Measurements from ENCODE around the gene PLGRKT. TPM values are rescaled to one million over a fixed set of nuclear protein-coding genes. Genes with fewer than 3 reads are reported as not detected.
"Not testable (repeated sequence)": the region's sequence is repeated elsewhere in the genome, so short reads cannot be mapped to it uniquely, and the experiment has no call there.

Gene PLGRKT
- total and polyA plus RNA-seq, 4 donors: 4.1 to 11.3 (median 7.2) TPM

GRCh38 chr9:5445886-5446285, 8.2 kb upstream of the PLGRKT start:
- Histone ChIP-seq H3K27ac (ENCODE audit: low read depth in 1 of 2, low read length in 2 of 2) (no peak overlapping the region), H3K4me3 (ENCODE audit: low read depth in 1 of 3, low read length in 3 of 3) (no peak overlapping the region), H3K9ac (ENCODE audit: low read depth in 1 of 2, low read length in 2 of 2) (no peak overlapping the region), H3K9me3 (ENCODE audit: control insufficient read depth in 4 of 4, low read length in 3 of 4) (no peaks in the 10 kb centered on the region), H3K27me3 (ENCODE audit: control insufficient read depth in 4 of 4, insufficient read depth in 4 of 4, low read length in 3 of 4) (no peaks in the 10 kb centered on the region), H3K36me3 (ENCODE audit: control insufficient read depth in 4 of 4, insufficient read depth in 3 of 4, low read depth in 1 of 4, low read length in 3 of 4) (no peaks in the 10 kb centered on the region), H3K4me1 (ENCODE audit: control insufficient read depth in 4 of 4, insufficient read depth in 4 of 4, low read length in 3 of 4) (peaks cover 0 to 4% (median under 1%) of the 10 kb centered on the region in 4 donors)
- TF ChIP-seq MAX (IDR thresholded peaks at IDR 0.05): no peak
- no peak for TF ChIP-seq YY1 (IDR thresholded peaks at IDR 0.05)
- no peak for TF ChIP-seq RAD21 (IDR thresholded peaks at IDR 0.05)
- no peak for TF ChIP-seq JUND (IDR thresholded peaks at IDR 0.05)
- TF ChIP-seq ZBTB33 (IDR thresholded peaks at IDR 0.05): no peak
- TF ChIP-seq NR2F2 (IDR thresholded peaks at IDR 0.05): no peak
- no peak for TF ChIP-seq FOXA2 (IDR thresholded peaks at IDR 0.05)
- TF ChIP-seq HNF4A (conservative IDR thresholded peaks at IDR 0.05): no peak
- TF ChIP-seq REST (IDR thresholded peaks at IDR 0.05): no peak
- no peak for TF ChIP-seq EGR1 (IDR thresholded peaks at IDR 0.05; ENCODE audit: low read depth in 2 of 2)
- TF ChIP-seq FOXA1 (IDR thresholded peaks at IDR 0.05): no peak
- no peak for TF ChIP-seq HNF4G (IDR thresholded peaks at IDR 0.05)
- TF ChIP-seq RXRA (IDR thresholded peaks at IDR 0.05): no peak
- TF ChIP-seq CTCF (IDR thresholded peaks at IDR 0.05; ENCODE audit: low read depth, low read length, missing input control): no peak
- no peak for TF ChIP-seq TAF1 (conservative IDR thresholded peaks at IDR 0.05)
- no peak for TF ChIP-seq ATF3 (IDR thresholded peaks at IDR 0.05)
- no peak for TF ChIP-seq GABPA (IDR thresholded peaks at IDR 0.05 in 1 of 2, conservative IDR thresholded peaks at IDR 0.05 in 1 of 2)
- no peak for TF ChIP-seq SP1 (IDR thresholded peaks at IDR 0.05)
- no peak for DNase-seq (ENCODE audit: low spot score)

GRCh38 chr9:5445096-5445495, 7.4 kb upstream of the PLGRKT start:
- H3K36me3 ChIP-seq (ENCODE audit: control insufficient read depth in 4 of 4, insufficient read depth in 3 of 4, low read depth in 1 of 4, low read length in 3 of 4); H3K4me1 ChIP-seq (ENCODE audit: control insufficient read depth in 4 of 4, insufficient read depth in 4 of 4, low read length in 3 of 4); DNase-seq (ENCODE audit: low spot score); H3K27me3 ChIP-seq (ENCODE audit: control insufficient read depth in 4 of 4, insufficient read depth in 4 of 4, low read length in 3 of 4); H3K4me3 ChIP-seq (ENCODE audit: low read depth in 1 of 3, low read length in 3 of 3); H3K9me3 ChIP-seq (ENCODE audit: control insufficient read depth in 4 of 4, low read length in 3 of 4); H3K9ac ChIP-seq (ENCODE audit: low read depth in 1 of 2, low read length in 2 of 2); H3K27ac ChIP-seq (ENCODE audit: low read depth in 1 of 2, low read length in 2 of 2): not testable (repeated sequence)
- 92% methylated on average over 4 of the region's 4 CpGs for WGBS
